GM12878 (cell line): ENCODE measurements around the gene NCKAP5.

Experiments used
- BHLHE40 ChIP-seq, 2 experiments: fragments of 450-650 bp in 1 of 2; IDR thresholded peaks; 2 replicates each; pipeline ENCODE4 v1.6.1; 2011 to 2017; ENCODE audit warnings: low read depth in 2 of 2, borderline replicate concordance in 1 of 2, improper control_type of control experiment in 1 of 2, low read length in 1 of 2, mild to moderate bottlenecking in 1 of 2
- NR2F1 ChIP-seq: fragments of 450-650 bp; conservative IDR thresholded peaks from 2 replicates; pipeline ENCODE4 v1.6.1; 2017; ENCODE audit warnings: mild to moderate bottlenecking
- POLR2A ChIP-seq: IDR thresholded peaks from 2 replicates; pipeline ENCODE4 v1.6.1; 2011; ENCODE audit warnings: low read depth, mild to moderate bottlenecking, low read length
- TAF1 ChIP-seq: IDR thresholded peaks from 2 replicates; pipeline ENCODE4 v1.6.1; 2011; ENCODE audit warnings: mild to moderate bottlenecking, low read depth, low read length, borderline replicate concordance
- ZBED1 ChIP-seq: IDR thresholded peaks from 2 replicates; pipeline ENCODE4 v1.6.1; 2016; ENCODE audit warnings: borderline replicate concordance
- TF ChIP-seq, protein P1 (sequence below): IDR thresholded peaks from 2 replicates; pipeline ENCODE4 v1.6.1; 2012; ENCODE audit warnings: low read depth, low read length, improper control_type of control experiment
- TF ChIP-seq, protein P2 (sequence below): fragments of 450-650 bp; IDR thresholded peaks from 2 replicates; pipeline ENCODE4 v1.6.1; 2016; ENCODE audit warnings: mild to moderate bottlenecking

DNA sequence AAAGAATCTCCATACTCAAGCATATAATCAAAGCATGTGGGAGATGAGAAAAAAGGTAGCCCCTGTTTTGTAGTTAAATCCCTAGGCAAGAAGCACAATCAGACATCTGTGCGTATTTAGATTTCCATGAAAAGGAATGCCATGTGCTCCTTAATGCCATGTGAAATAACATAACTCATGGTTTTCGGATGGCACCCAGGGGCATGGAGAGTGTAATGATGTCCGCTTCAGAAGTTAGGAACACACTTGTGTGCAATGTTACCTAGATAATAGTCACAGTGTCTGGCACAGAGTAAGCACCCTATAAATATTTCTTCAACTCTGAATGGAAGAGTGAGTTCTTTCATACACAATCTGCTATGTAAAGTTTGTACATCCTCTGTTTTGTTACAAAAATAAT, 197.0 kb downstream of the NCKAP5 start:
- TF ChIP-seq BHLHE40 (IDR thresholded peaks at IDR 0.05; ENCODE audit: borderline replicate concordance in 1 of 2, low read depth in 2 of 2, low read length in 1 of 2), result no peak
- TF ChIP-seq, protein P1, sequence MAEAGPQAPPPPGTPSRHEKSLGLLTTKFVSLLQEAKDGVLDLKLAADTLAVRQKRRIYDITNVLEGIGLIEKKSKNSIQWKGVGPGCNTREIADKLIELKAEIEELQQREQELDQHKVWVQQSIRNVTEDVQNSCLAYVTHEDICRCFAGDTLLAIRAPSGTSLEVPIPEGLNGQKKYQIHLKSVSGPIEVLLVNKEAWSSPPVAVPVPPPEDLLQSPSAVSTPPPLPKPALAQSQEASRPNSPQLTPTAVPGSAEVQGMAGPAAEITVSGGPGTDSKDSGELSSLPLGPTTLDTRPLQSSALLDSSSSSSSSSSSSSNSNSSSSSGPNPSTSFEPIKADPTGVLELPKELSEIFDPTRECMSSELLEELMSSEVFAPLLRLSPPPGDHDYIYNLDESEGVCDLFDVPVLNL, result no peak
- TF ChIP-seq NR2F1, result no peak
- TF ChIP-seq TAF1, result no peak
- TF ChIP-seq POLR2A, result no peak
- no peak for TF ChIP-seq ZBED1
- TF ChIP-seq, protein P2, sequence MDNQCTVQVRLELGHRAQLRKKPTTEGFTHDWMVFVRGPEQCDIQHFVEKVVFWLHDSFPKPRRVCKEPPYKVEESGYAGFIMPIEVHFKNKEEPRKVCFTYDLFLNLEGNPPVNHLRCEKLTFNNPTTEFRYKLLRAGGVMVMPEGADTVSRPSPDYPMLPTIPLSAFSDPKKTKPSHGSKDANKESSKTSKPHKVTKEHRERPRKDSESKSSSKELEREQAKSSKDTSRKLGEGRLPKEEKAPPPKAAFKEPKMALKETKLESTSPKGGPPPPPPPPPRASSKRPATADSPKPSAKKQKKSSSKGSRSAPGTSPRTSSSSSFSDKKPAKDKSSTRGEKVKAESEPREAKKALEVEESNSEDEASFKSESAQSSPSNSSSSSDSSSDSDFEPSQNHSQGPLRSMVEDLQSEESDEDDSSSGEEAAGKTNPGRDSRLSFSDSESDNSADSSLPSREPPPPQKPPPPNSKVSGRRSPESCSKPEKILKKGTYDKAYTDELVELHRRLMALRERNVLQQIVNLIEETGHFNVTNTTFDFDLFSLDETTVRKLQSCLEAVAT, result no peak
